Activated CD4-positive, CD25-positive, alpha-beta regulatory T cell treated with anti-CD3 and anti-CD28 coated beads, Interleukin-2, amount 50 U/mL, for 72 hours (primary cell): ENCODE data around the gene WDR70.

Source experiments
- DNase-seq: peaks from one replicate; pipeline ENCODE4 v3.0.0; 2021

WDR70 gene

GRCh38 chr5:37730896-37731455 is 351.9 kb downstream of the WDR70 start:
- no peak for DNase-seq

DNA sequence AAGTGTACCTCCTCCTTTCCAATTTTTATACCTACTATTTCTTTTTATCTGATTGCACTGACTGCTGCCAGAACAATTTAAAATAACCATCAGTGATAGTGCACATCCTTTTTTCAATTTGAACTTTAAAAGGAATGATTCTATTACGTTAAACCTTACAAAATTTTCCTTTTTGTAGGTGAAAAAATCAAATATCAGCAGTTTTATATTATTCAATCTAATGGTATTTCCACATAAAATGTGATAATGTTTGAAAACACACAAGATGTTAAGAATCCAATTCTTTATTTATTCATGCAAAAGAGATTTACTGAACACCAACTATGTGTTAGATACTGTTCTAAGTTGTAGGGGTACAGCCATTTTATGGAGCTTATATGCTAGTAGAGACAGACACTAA is 355.0 kb downstream of the WDR70 start:
- no peak for DNase-seq

DNA sequence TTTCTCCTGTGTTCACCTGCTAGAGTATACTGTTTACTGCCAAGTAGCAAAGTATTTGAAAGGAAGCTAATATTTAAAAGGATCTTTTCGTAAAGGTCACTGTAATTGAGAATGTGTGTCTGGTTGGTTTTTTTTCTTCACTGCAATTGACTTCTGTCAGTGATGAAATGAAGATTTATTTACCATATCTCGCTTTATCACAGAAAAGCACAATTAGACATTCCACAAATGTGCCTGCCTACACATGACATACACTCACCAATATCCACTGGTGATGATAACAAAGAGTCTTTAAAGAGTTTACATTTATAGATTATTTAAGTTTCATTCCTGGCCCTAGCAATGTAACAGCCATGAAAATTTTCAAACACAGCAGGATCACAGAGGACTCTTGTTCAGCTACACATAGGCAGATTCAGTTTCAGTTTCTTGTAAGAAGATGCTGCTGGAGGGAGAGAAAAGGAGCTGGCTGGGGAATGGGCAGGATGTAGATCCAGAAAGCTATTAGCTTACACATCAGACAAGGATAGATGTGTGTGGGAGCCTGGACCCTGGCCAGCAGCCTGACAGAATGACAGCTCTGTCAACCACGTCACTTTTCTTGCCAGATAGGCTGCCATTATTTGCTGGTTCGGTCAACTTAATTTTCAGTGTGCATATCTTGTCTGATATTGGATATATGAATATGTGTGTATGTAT is 356.7 kb downstream of the WDR70 start:
- DNase-seq: no peak

- no peak for DNase-seq
Observed at GRCh38 chr5:37736397-37736796, 357.3 kb downstream of the WDR70 start.

DNA sequence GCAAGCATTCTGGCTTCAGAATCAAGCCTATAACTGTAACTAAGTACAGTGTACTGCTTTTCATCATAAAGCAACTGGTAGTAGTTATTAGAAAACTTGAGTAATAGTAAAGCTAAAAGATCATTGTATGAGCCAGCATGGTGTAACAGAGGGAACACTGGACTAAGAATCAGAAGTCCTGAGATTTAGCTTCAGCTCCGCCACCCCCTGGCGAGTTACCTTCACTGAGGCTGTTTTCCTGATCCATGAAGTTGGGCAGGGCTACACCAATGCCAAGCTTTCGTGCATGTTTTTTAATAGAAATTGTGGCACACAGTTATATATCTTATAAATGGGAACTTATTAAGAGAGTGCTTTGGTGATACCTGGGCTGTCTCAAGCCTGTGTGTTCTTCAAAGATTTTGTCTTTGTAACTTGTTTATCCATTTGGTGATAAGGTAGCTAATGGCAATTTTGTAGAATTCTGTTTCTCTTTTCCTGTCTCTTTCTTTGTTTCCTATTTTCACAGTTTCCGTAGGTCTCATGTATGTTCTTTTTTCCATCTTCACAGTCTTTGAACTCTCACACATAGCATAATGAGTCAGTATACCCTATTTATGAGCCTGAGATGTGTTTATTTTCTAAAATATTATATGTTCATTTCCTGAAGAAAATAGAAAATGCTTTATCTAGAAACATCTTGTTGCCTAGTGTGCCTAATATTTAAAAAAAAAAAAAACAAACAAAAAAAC is 358.4 kb downstream of the WDR70 start:
- no peak for DNase-seq

DNA sequence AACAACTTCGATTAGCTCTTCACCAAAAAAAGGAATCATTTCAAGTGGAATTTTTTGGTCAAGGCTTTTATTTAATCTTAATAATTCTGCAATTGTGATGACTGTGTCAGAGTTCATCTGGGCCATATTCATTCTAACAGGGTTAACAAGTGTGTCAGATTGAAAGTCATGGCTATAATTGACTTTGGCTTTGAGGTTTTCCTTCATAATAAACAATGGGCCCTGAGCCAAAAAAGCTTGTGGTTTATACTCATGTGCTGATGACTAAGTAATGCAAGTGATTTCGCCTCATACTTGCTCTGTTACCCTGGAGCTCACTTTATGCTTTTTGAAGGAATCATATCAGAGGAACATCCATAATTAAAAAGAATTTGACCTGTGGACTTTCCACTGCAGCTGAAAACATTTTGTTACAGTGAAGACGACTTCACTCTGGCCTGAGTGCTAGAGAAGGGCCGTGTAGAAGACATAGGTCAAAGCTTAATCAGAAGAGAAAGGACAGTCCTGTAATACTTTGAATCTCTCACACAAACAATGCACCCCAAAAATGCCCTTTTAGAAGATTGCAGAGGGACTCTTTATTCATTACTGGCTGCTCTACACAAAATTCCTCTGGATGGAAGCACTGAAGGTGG is 359.1 kb downstream of the WDR70 start:
- DNase-seq: no peak

- DNase-seq: no peak
Observed at GRCh38 chr5:37738865-37739488, 359.9 kb downstream of the WDR70 start.

DNA sequence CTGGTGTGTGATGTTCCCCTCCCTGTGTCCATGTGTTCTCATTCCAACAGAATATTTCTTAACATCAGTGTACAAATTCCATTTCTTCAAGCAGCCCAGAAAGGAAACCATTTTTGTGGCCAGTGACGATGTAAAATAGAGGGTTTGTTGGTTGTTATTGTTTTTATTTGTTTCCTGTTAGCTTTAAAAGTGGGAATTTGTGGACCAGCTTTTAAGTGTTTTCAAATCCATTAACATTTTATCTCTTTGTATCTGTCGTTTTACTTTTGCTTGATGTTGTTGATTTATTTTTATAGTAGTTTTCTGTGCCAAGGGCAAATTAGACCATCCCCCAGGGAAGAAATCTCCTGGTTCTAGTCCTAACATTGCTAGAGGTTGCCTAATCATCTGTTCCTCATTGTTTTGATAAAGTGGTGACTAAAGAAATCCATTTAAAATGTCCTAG is 360.7 kb downstream of the WDR70 start:
- DNase-seq: no peak

- no peak for DNase-seq
Observed at GRCh38 chr5:37740331-37741066, 361.4 kb downstream of the WDR70 start.

GRCh38 chr5:37742111-37742510 is 363.0 kb downstream of the WDR70 start:
- DNase-seq: no peak

GRCh38 chr5:37751227-37751626 is 372.1 kb downstream of the WDR70 start:
- DNase-seq: no peak

GRCh38 chr5:37754976-37755375 is 375.9 kb downstream of the WDR70 start:
- no peak for DNase-seq

DNA sequence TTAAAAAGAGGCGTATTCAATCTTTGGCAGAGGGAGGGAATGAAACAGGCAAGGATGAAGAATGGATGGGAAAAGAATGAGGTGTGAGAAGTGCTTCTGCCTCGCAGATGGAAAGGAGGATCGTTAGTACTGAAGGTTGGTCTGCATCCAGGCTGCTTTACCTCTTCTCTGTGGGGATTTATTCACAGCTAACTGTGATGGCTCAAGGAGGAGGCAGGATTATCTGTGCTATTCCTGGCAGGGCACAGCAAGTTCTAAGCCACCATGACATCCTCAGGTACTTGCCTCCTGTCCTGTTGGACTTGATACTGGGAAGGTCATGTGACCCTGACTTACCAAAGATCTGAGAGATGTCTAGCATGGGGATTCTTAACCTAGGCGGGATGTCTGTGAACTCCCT is 376.5 kb downstream of the WDR70 start:
- DNase-seq: no peak

DNA sequence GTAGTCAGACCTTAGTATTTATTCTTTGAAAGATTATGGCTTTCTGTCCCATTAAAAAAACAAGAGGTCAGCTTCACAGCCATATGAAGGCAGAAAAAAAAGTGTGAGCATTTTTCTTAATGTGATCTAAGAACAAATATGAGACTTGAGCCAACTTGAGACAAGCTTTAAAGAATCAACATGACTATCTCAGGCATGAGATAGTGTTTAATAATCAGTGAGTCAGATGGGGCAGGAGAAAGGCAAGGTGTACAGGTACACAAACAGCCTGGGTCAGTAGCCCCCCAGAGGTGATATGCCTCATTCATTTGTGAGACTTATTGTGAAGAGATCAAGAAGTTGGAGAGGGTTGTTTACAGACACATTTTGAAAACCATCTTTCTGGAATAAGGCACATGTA is 377.1 kb downstream of the WDR70 start:
- DNase-seq: no peak

- DNase-seq: no peak
Observed at GRCh38 chr5:37757980-37758582, 379.0 kb downstream of the WDR70 start.

DNA sequence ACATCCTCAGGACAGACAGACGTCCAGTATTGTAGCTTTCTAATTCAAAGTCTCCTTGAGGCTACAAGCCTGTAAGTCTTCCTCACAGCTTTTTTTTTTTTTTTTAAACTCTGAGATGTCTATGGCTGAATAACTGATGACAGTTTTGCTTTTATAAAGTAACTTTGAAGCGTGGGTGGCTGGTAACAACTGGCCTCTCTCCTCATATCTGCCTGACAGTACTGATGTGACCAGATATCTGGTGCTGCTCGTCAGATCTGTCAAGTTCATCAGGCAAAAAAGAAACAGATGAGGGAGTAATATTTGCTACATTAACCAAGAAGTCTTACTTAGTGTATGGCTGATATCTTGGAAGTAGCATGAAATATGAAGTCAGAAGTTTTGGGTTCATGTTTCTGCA is 388.1 kb downstream of the WDR70 start:
- no peak for DNase-seq

DNA sequence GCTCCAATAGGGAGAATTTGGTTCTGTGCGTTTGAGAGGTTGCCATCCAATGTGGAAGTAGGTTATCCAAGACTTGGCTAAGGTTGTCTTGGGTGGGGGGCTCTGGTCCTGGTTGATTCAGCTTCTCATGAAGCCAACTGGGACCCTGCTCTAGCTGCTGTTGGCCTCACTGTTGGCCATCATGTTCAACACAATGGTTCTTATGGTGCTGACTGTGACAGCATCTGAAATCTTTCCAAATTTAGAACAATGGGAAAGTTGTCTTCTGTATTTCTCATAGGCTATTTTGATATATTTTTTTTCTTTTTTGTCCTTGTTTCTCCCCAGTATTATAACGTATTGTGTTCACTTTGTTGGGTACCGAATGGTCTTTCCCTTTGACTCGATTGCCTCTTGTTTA is 388.8 kb downstream of the WDR70 start:
- DNase-seq: no peak

GRCh38 chr5:37768371-37768770 is 389.3 kb downstream of the WDR70 start:
- DNase-seq: no peak

- no peak for DNase-seq
Observed at GRCh38 chr5:37769108-37769507, 390.0 kb downstream of the WDR70 start.

GRCh38 chr5:37769840-37770239 is 390.7 kb downstream of the WDR70 start:
- DNase-seq: no peak

DNA sequence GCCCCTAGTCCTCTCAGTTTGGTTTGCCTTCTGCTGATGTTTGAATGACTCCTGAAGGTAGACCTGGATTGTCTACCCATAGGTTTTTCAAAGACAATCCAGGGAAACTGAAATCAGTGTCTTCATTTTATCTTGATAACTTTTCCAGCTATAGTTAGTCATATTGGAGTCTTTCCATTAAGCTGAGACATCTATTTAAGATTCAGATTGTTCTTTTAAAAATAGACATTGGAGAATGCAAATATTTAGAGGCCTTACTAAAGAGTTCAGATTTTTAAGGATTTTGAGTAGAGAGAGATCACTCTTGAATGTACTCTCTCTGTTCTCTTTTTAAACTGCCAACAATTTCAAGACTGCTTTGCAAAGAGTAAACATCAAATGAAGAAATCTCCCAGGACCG is 391.7 kb downstream of the WDR70 start:
- no peak for DNase-seq

- no peak for DNase-seq
Observed at GRCh38 chr5:37771203-37771611, 392.1 kb downstream of the WDR70 start.
